B cell (primary cell): ENCODE data around the gene SCRN1. TPM values are rescaled to one million over a fixed set of nuclear protein-coding genes. Genes with fewer than 3 reads are reported as not detected.

Experiments used
- ATAC-seq: fragments of 200-7000 bp; cut with Tn5 transposase; one replicate; pipeline ENCODE4 v1.10.0; 2021; ENCODE audit warnings: low read depth, mild to moderate bottlenecking, moderate number of reproducible peaks, moderate library complexity
- CTCF ChIA-PET: fragments of 350-600 bp; sonication (Branson Sonifier 250); formaldehyde crosslinking; loops from one replicate; lab custom pipeline; 2021; ENCODE audit warnings: antibody characterized with exemption, inconsistent platforms; lab: Charles Lee
- POLR2A ChIA-PET: fragments of 350-600 bp; sonication (Branson Sonifier 250); formaldehyde crosslinking; loops from one replicate; lab custom pipeline; 2021; ENCODE audit warnings: antibody characterized with exemption; lab: Charles Lee
- DNase-seq: peaks from one replicate; pipeline ENCODE4 v3.0.0; 2013
- H2AFZ ChIP-seq: 2 replicates; pipeline ENCODE4 v1.6.1; 2012; ENCODE audit warnings: mild to moderate bottlenecking, low read depth, low read length; ENCODE audit not compliant: insufficient read depth, poor library complexity, severe bottlenecking
- H3K27ac ChIP-seq, 2 donors: 1 replicate in 1 of 2; 2 replicates in 1 of 2; pipeline ENCODE4 v1.5.1; 2012 to 2013; ENCODE audit warnings: low read length in 2 of 2, mild to moderate bottlenecking in 2 of 2, moderate library complexity in 1 of 2
- H3K27me3 ChIP-seq, 4 experiments: fragments of 200-600 bp in 1 of 4; sonication (generic) in 1 of 4; replicated peaks in 1 of 4; 1 replicate in 2 of 4; 2 replicates in 2 of 4; pipeline versions ENCODE4 v1.6.1 to v1.7.0; 2013 to 2016; ENCODE audit warnings: low read length in 3 of 4, mild to moderate bottlenecking in 2 of 4, mixed read lengths in 1 of 4, moderate library complexity in 1 of 4; ENCODE audit not compliant: insufficient read depth in 4 of 4, control insufficient read depth in 3 of 4; ENCODE audit errors: control extremely low read depth in 1 of 4
- H3K36me3 ChIP-seq, 2 experiments: replicated peaks in 1 of 2; 1 replicate in 1 of 2; 2 replicates in 1 of 2; pipeline versions ENCODE4 v1.6.1 to v1.7.1; 2013; ENCODE audit warnings: low read length in 1 of 2; ENCODE audit not compliant: insufficient read depth in 2 of 2, control insufficient read depth in 1 of 2; ENCODE audit errors: control extremely low read depth in 1 of 2, extremely low read depth in 1 of 2
- H3K4me1 ChIP-seq, 2 donors: fragments of 200-600 bp in 1 of 2; sonication (generic) in 1 of 2; 1 replicate in 1 of 2; 2 replicates in 1 of 2; pipeline versions ENCODE4 v1.5.1 to v1.6.1; 2013 to 2017; ENCODE audit warnings: low read length in 2 of 2; ENCODE audit not compliant: control insufficient read depth in 2 of 2, insufficient read depth in 2 of 2
- H3K4me2 ChIP-seq: replicated peaks from 2 replicates; pipeline ENCODE3; 2012; ENCODE audit warnings: mild to moderate bottlenecking, low read depth, low read length; ENCODE audit not compliant: poor library complexity, severe bottlenecking
- H3K4me3 ChIP-seq, 5 experiments: fragments of 200-600 bp in 1 of 5; sonication (generic) in 1 of 5; 1 replicate in 3 of 5; 2 replicates in 2 of 5; pipeline versions ENCODE4 v1.5.1 to v1.7.0; 2011 to 2016; ENCODE audit warnings: low read length in 4 of 5, mild to moderate bottlenecking in 4 of 5, low read depth in 2 of 5, control low read depth in 1 of 5, moderate library complexity in 1 of 5; ENCODE audit not compliant: insufficient read depth in 1 of 5; ENCODE audit errors: control extremely low read depth in 1 of 5, extremely low read depth in 1 of 5
- H3K79me2 ChIP-seq: fragments of 200-600 bp; sonication (generic); one replicate; pipeline ENCODE4 v1.6.0; 2016; ENCODE audit warnings: low read length; ENCODE audit not compliant: control insufficient read depth, insufficient read depth
- H3K9ac ChIP-seq: fragments of 200-600 bp; sonication (generic); 2 replicates; pipeline ENCODE4 v1.6.1; 2017; ENCODE audit warnings: mild to moderate bottlenecking, low read length, moderate library complexity
- H3K9me3 ChIP-seq, 3 donors: one replicate each; pipeline versions ENCODE4 v1.6.1 to v1.7.1; 2013; ENCODE audit warnings: low read length in 2 of 3; ENCODE audit not compliant: control insufficient read depth in 2 of 3, insufficient read depth in 1 of 3; ENCODE audit errors: control extremely low read depth in 1 of 3
- H4K20me1 ChIP-seq: 2 replicates; pipeline ENCODE4 v1.6.0; 2012; ENCODE audit warnings: mild to moderate bottlenecking, low read length; ENCODE audit not compliant: insufficient read depth, control insufficient read depth, poor library complexity, severe bottlenecking
- H3K27ac Mint-ChIP-seq: one replicate; pipeline ENCODE4 v1.8.0; 2021; ENCODE audit warnings: mixed read lengths
- H3K27me3 Mint-ChIP-seq: one replicate; pipeline ENCODE4 v1.8.0; 2021; ENCODE audit warnings: mixed read lengths
- H3K4me1 Mint-ChIP-seq: one replicate; pipeline ENCODE4 v1.8.0; 2021; ENCODE audit warnings: mixed read lengths
- H3K4me3 Mint-ChIP-seq: one replicate; pipeline ENCODE4 v1.8.0; 2021; ENCODE audit warnings: mixed read lengths
- H3K9me3 Mint-ChIP-seq: one replicate; pipeline ENCODE4 v1.8.0; 2022; ENCODE audit warnings: mixed read lengths; ENCODE audit not compliant: insufficient read depth
- CTCF ChIP-seq: fragments of 200-600 bp; IDR thresholded peaks from one replicate; pipeline ENCODE4 v1.8.0; 2022; ENCODE audit warnings: antibody characterized with exemption, mild to moderate bottlenecking
- EZH2 ChIP-seq: IDR thresholded peaks from 2 replicates; pipeline ENCODE4 v1.6.1; 2012; ENCODE audit warnings: borderline replicate concordance, low read depth, mild to moderate bottlenecking, moderate library complexity, low read length; ENCODE audit not compliant: insufficient read depth, poor library complexity, severe bottlenecking
- WGBS: methylation state at CpG from one replicate; pipeline ENCODE4 v1.1.5; 2013; ENCODE audit warnings: missing lambda C conversion rate; ENCODE audit not compliant: insufficient coverage; 5-methylcytosine and 5-hydroxymethylcytosine counted together
- intact Hi-C: fragments of 100-400 bp; cut with micrococcal nuclease; formaldehyde crosslinking; loops from one replicate; pipeline ENCODE4 v1.10.0; 2022
- polyA plus RNA-seq: library from polyadenylated mRNA; depleted of rRNA; stranded (reverse); fragments of >200 nt; gene quantifications from 2 replicates; pipeline ENCODE4 v1.2.3, GENCODE V29; 2012
- total RNA-seq, 2 donors: library from RNA; stranded (reverse); fragments of 120-200 nt in 1 of 2; gene quantifications; 1 replicate in 1 of 2; 2 replicates in 1 of 2; pipeline versions ENCODE4 v1.2.3 to v1.2.4, GENCODE V29; 2013 to 2022

Gene SCRN1
- total and polyA plus RNA-seq, 2 donors (not counting 1 experiment from before 2014, with no cell fraction given), result 16.6 to 66.6 TPM

GRCh38 chr7:29888006-29888405 lies 101.6 kb downstream of the SCRN1 start:
- H3K27ac Mint-ChIP-seq, result no peak overlapping the region
- Histone ChIP-seq H3K79me2 (no peaks in the 10 kb centered on the region), H3K27me3 (peaks cover 0 to 7% (median 3%) of the 10 kb centered on the region in 4 experiments), H2AFZ (no peak overlapping the region), H3K4me3 (no peak overlapping the region), H4K20me1 (no peaks in the 10 kb centered on the region), H3K27ac (no peak overlapping the region), H3K9ac (no peak overlapping the region), H3K4me2 (no peak overlapping the region), H3K36me3 (no peaks in the 10 kb centered on the region), H3K9me3 (no peaks in the 10 kb centered on the region), H3K4me1 (peaks cover 0 to 6% of the 10 kb centered on the region in 2 donors)
- CTCF ChIA-PET, result interaction anchor here (2.7 kb wide), 1 partner anchor 10 kb away, joined by 7 read pairs; no protein-coding TSS in a partner anchor
- peaks cover 15% of the 10 kb centered on the region for H3K27me3 Mint-ChIP-seq
- WGBS, result 100% methylated on average over 7 of the region's 7 CpGs
- intact Hi-C loops, result no loop called here
- POLR2A ChIA-PET, result no interaction called here
- no peak for ATAC-seq
- DNase-seq, result no peak
- no peak for TF ChIP-seq CTCF
- no peak for TF ChIP-seq EZH2
- no peaks in the 10 kb centered on the region for H3K9me3 Mint-ChIP-seq
- peaks cover 6% of the 10 kb centered on the region for H3K4me1 Mint-ChIP-seq
- no peak overlapping the region for H3K4me3 Mint-ChIP-seq

GRCh38 chr7:29886827-29887226 lies 102.8 kb downstream of the SCRN1 start:
- Mint-ChIP-seq H3K27me3 (peaks cover 19% of the 10 kb centered on the region), H3K4me3 (no peak overlapping the region), H3K9me3 (no peaks in the 10 kb centered on the region), H3K27ac (no peak overlapping the region), H3K4me1 (peaks cover 6% of the 10 kb centered on the region)
- Histone ChIP-seq H2AFZ (no peak overlapping the region), H3K9me3 (no peaks in the 10 kb centered on the region), H3K36me3 (no peaks in the 10 kb centered on the region), H3K4me2 (no peak overlapping the region), H3K79me2 (no peaks in the 10 kb centered on the region), H3K4me3 (no peak overlapping the region), H3K27me3 (peaks cover 0 to 8% (median 3%) of the 10 kb centered on the region in 4 experiments), H4K20me1 (no peaks in the 10 kb centered on the region), H3K4me1 (peaks cover 0 to 6% of the 10 kb centered on the region in 2 donors), H3K27ac (no peak overlapping the region), H3K9ac (no peak overlapping the region)
- ATAC-seq (no peak), DNase-seq (no peak)
- POLR2A ChIA-PET, result no interaction called here
- no peak for TF ChIP-seq EZH2
- no peak for TF ChIP-seq CTCF
- WGBS, result 96% methylated on average over 2 of the region's 2 CpGs
- intact Hi-C loops, result no loop called here
- CTCF ChIA-PET, result interaction anchor here (2.7 kb wide), 1 partner anchor 9 kb away, joined by 7 read pairs; no protein-coding TSS in a partner anchor
